KOPT-K1 (cell line): ENCODE measurements around the gene SSBP3.

Source experiments
- H3K27ac ChIP-seq: fragments of 200-600 bp; sonication (generic); 2 replicates; pipeline ENCODE4 v1.5.1; 2016; ENCODE audit warnings: antibody characterized with exemption, mild to moderate bottlenecking, low read depth, low read length; ENCODE audit not compliant: poor library complexity, severe bottlenecking
- H3K36me3 ChIP-seq: fragments of 200-600 bp; sonication (generic); 2 replicates; pipeline ENCODE4 v1.5.1; 2017; ENCODE audit warnings: antibody characterized with exemption, mild to moderate bottlenecking, low read length, moderate library complexity; ENCODE audit not compliant: insufficient read depth
- H3K9me3 ChIP-seq: fragments of 200-600 bp; sonication (generic); 2 replicates; pipeline ENCODE4 v1.5.1; 2017; ENCODE audit warnings: antibody characterized with exemption, low read length, mild to moderate bottlenecking; ENCODE audit not compliant: insufficient read depth, poor library complexity, severe bottlenecking

The SSBP3 gene

DNA sequence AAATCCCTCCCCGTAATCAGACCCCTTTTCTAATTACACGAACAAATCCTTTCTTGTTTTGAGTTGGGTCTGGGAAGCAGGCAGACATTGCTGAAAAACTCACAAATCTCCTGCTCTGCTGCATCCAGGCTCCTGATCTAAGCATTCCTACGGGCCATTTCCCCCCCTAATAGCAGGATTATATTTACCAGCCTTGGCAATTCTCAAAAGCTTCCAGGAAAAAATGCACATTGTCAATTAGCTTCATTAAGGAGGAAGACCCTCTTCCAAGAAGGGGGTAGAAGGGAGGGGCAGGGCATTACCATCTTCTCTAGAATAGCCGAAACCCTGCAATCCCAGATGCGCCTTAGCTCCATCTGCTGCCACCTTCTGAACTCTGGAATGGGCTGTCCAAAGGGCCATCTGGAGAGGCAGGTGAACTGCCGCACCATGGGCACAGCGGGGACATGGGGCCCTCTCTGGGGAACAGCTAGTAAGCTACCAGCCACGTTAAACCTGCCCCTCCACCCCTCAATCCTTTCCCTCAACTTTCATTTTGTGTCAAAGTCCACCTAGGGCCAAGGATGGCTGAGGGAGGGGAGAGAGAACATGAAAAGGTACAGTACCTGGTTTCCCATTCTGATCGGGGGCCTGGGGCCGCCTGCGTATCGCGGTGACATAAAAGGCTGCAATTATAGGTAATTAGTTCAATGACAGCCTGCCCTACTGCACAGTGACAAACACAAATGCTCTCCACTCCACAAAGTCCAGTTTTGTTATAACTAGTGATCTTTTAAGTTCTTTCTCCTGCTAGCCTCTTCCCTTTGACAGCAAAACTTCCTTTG lies 149.5 kb downstream of the SSBP3 start:
- H3K36me3 ChIP-seq = peaks cover 81% of the 10 kb centered on the region
- no peaks in the 10 kb centered on the region for H3K9me3 ChIP-seq
- H3K27ac ChIP-seq = no peak overlapping the region

DNA sequence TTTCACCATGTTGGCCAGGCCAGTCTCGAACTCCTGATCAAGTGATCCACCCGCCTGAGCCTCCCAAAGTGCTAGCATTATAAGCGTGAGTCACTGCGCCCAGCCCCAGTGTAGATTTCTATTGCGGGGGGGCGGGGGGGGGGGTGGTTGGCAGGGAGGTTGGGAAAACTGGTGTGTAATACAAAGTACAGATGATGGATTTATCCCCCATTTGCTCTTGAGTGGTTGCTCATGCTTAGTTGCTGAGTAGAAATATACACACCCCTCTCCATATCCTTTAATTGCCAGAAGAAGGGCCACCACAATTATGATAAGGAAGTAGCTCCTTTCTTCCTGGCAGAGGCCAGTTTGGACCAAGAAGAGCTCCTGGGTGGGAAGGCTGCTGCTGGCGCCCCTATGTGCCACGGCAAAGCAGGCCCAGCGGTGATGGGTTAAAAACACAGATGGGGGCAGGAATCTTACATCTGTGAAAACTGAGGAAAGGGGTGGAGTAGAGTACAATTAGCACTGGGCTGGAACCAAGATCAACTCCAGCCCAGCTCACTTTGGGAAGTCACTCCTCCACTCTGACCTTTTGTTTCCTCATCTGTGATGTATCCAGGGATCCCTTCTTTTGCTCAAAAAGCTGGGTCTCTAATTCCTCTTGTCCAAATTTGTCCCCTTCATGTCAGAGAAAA lies 151.0 kb downstream of the SSBP3 start:
- Histone ChIP-seq H3K36me3 (peaks cover 87% of the 10 kb centered on the region), H3K9me3 (no peaks in the 10 kb centered on the region), H3K27ac (no peak overlapping the region)

DNA sequence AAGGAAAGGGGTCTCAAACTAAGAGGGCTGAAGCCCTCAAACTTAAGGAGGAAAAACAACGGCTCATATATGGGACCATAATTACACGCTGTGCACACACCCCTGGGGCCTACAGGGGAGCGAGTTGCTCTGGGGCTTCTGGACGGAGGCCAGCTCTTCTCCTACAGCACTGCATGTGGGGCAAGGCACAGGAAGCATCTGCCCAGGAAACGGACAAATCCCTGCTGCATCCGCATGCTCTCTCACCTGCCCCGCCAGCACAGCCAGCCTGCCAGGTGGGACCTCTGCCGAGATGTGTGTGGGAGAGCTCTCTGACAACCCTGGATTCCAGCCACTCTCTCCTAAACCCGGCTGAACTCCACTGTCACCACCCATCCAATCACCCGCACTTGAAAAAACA lies 152.1 kb downstream of the SSBP3 start:
- Histone ChIP-seq H3K9me3 (no peaks in the 10 kb centered on the region), H3K27ac (no peak overlapping the region), H3K36me3 (peaks cover 91% of the 10 kb centered on the region)

DNA sequence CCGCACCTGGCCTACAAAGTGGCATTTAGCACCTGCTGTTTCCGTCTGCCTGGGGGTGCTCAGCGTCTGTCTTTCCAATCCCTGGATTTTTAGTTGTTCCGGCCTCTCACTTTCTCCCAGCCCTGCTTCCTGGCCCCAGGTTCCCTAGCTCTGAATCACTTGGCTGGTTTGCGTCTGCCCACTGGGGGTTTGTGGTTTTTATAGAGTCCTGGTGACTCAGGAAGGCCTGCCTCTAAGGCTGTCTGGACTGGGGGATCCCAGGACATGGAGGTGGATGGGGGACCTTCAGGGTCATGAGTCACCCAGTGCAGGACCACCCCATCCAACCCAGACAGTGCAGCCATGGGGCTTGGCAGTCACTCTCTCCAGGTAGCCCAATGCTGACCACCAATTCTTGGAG lies 152.7 kb downstream of the SSBP3 start:
- Histone ChIP-seq H3K36me3 (peaks cover 93% of the 10 kb centered on the region), H3K9me3 (no peaks in the 10 kb centered on the region), H3K27ac (no peak overlapping the region)

DNA sequence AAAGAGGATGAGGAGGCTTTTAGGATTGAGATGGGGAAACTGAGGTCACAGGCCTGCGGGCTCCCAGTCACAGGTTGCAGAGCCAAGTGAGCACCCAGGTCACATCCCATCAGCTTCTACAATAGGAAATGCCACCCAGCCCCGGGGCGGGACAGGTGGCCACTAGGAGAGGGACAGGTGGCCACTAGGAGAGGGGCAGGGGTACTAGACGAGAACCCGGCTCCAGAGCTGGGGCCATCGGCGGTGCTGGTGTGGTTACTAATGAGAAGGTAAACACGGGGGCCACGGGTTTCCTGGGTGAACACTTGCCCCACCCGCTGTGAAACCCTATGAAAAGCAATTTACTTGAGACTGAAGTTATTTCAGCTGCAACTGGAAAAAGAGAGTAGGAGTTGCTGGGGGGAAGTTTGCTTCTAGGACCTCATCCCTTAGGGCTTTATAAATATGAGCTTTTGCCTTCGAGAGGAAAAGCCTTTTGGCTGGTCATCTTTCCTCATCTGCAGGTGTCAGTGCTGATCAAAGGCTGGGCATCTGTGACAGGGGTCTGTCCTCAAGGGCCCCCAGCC lies 153.7 kb downstream of the SSBP3 start:
- Histone ChIP-seq H3K27ac (no peak overlapping the region), H3K36me3 (peaks cover 95% of the 10 kb centered on the region), H3K9me3 (no peaks in the 10 kb centered on the region)

DNA sequence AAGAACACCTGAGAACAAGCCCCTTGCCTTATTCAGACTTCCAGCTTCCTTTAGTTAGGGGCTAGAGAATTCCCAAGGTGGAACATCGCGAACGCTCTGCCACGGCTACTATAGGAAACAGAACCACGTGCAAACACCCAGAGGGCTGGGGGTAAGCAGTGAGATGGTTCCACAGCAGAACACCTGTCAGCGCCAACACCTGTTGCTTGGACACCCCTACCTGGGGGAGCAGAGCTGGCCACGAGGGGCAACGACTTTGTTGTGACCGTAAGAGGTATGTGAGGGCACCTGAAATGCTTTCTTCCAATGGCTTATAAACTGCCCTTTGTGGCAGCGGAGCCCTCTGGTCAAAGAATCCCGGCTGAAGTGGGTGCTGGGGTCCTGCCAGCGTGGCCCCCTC lies 155.5 kb downstream of the SSBP3 start:
- peaks cover 95% of the 10 kb centered on the region for H3K36me3 ChIP-seq
- no peak overlapping the region for H3K27ac ChIP-seq
- H3K9me3 ChIP-seq = no peaks in the 10 kb centered on the region

DNA sequence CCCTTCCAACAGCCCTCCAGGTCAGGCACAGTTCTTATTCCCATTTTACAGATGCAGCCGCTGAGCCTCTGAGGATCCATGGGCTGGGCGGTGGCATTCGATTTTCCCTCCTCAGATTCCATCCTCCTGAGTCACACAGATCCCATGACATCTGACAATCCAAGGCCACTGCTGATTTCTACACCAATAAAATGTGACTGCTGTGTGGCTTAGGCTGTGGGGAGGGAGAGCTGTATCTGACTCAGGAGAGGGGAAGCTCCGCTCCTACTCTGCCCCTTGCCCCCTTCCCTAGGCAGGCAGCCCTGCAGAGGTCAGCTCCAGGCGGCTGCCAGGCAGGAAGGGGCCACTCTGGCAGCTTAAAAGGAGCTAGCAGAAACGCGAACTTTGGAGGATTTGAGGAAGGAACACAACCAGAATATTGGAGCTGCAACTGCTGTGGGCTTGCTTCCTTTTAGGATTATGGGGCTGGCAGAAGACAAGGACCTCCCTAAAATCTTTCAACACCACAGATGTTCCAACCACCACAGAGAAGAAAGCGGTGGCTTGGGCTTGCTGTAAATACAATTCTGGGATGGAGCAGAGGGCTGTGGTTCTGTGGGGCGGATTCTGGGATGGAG lies 156.3 kb downstream of the SSBP3 start:
- Histone ChIP-seq H3K9me3 (no peaks in the 10 kb centered on the region), H3K36me3 (peaks cover 95% of the 10 kb centered on the region), H3K27ac (no peak overlapping the region)

DNA sequence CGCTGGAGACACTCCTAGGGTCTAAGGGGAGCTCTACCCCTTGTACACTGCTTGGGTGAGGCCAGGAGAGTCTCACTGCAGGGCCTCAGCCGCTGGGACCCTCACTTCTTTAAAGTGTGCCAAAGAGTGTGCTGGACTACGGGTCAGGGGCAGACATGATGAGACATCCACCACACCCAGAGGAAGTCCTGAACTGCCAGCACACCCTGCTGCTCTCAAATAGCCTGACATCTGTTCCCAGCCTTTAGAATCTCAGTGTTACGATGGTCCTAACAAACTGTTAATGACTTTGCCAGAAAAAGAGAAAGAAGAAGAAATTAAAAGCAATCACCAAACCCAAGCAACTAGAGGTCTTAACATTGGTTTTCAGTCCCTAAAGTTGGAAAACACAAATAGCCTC lies 157.2 kb downstream of the SSBP3 start:
- H3K27ac ChIP-seq = no peak overlapping the region
- peaks cover 96% of the 10 kb centered on the region for H3K36me3 ChIP-seq

DNA sequence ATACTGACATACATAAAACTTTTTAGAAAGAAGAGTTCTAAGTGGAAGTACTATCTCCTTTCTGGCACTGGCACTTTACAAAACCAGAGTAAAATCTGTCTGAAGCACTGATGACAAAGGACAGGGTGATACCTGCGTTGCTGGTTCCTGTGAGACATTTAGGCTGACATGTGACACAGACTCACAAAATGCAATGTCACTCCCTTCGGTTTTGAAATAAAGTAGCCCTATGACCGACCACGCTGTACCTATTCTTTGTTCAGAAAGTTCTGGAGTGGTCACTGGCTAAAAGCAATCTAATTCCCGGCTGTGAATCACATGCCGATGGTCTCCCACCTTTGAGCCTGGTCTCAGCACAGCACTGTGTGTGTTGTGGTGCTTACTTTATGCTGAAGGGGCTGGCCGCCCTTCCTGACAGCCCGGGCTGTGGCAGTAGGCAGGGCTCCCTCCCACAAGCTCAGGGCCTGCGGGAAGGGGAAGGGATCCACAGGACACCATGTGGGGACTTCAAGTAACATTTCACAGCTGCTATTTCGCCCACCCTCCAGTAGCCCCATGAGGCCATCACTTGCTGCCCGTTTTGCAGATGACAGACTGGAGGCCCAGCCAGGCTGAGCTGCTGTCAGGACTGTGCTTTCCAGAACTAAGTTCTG lies 158.2 kb downstream of the SSBP3 start:
- Histone ChIP-seq H3K36me3 (peaks cover 98% of the 10 kb centered on the region), H3K9me3 (no peaks in the 10 kb centered on the region), H3K27ac (no peak overlapping the region)

More for the DNA sequence above, 157.2 kb downstream of the SSBP3 start:
- no peaks in the 10 kb centered on the region for H3K9me3 ChIP-seq

DNA sequence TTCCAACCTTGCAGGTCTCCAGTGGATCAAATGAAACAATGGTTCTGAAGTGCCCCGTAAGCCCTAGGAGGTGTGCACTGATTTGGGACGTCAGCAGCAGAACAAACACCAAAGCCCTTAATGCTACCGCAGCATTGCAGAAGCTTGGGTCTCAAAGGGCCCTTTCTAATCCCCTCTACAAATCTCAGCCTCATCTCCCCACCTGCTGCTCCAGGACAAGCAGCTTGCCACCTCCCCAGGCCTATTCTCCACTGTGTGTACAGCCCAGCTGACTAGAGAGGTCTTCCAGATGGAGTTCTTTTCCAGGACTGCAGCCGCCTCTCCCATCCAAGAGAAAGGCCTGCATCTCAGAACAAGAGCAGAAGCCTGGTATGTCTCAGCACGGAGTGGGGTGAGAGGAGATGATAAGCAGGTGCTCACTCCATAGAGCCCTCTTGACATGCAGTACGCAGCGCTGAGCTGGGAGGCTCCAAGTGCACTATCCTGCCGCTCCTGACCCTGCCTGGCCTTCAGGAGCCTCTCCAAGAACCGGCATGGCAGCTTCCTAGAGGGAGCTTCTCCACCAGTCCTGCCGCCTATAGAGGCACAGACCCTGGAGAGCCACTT lies 160.0 kb downstream of the SSBP3 start:
- Histone ChIP-seq H3K27ac (no peak overlapping the region), H3K9me3 (no peaks in the 10 kb centered on the region), H3K36me3 (peaks cover 98% of the 10 kb centered on the region)

DNA sequence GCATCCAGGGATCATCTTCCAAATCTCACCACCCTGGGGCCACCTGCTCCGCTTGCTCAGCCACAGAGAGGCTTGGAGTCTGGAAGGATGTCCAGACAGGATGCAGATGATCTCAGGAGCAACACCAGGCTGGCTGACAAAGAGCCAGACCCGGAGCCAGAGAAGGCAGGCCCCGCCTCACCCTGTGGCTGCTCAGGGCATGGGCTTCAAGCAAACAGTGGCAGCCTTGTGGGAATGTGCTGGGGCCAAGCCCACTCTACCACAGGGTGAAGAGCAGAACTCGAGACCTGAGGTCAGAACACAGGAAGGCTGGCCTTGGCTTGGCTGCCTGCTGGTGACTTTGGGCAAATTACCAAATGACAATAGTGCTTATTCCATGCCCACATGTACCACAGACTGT lies 160.7 kb downstream of the SSBP3 start:
- Histone ChIP-seq H3K36me3 (peaks cover 98% of the 10 kb centered on the region), H3K27ac (no peak overlapping the region), H3K9me3 (no peaks in the 10 kb centered on the region)

DNA sequence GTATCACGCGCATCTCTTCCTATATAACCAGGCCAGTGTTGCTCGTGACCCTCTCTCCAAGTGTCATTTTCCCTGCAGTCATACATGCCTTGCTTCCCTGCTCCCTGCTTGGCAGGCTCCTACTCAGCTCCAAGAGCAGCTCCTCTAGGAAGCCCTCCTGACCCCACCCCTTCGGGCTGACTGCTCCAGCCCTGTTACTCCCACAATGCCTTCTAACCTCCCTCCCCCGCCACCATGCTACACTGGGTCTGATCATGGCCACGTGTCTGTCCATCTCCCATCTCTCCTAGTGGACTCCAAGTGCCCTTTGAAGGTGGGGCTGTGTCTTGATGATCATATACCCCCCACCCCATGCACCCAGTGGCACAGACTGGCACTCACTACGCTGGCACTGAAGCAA lies 161.5 kb downstream of the SSBP3 start:
- Histone ChIP-seq H3K9me3 (no peaks in the 10 kb centered on the region), H3K36me3 (peaks cover 96% of the 10 kb centered on the region), H3K27ac (no peak overlapping the region)

DNA sequence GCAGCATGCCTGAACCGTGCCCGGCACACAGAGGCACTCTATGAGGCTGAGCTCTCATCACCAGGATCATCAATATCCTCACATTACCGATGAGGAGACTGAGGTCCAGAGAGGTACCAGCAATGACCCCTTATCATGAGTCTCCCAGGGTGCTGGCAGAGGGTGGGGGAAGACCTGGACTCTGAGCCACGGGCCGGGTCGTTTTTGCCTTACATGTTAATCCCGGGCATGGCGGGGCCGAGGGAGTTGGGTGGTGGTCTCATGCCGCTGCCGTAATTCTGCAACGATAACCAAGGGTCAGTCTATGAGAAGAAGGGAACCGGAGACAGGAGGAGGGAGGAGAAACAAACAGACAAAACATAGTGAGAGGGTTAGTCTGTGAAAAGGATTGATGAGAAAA lies 163.2 kb downstream of the SSBP3 start:
- Histone ChIP-seq H3K36me3 (peaks cover 98% of the 10 kb centered on the region), H3K27ac (no peak overlapping the region), H3K9me3 (no peaks in the 10 kb centered on the region)

DNA sequence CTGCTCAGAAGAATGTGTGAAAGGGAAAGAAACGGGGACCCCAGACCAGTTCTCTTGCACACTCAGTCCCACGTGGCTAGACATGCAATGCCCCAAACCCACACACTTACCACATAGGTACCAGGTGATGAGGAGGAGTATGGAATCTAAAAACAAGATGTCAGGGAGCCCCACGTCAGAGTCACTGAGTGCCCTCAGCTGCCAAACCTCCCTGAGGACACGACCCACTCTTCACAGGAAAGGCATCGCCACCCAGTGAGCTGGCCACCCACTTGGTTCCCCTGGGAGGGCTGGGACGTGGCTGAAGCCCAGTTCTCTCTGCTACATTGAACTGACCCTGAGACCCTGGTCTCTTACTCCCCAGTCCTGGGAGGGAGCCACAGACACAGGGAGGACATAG lies 164.8 kb downstream of the SSBP3 start:
- no peaks in the 10 kb centered on the region for H3K9me3 ChIP-seq
- peaks cover 98% of the 10 kb centered on the region for H3K36me3 ChIP-seq
- H3K27ac ChIP-seq = no peak overlapping the region
